ENCODE results near the gene C22orf39. TPM values are rescaled to one million over a fixed set of nuclear protein-coding genes. Genes with fewer than 3 reads are reported as not detected.
"Not testable (repeated sequence)": the region's sequence is repeated elsewhere in the genome, so short reads cannot be mapped to it uniquely, and the experiment has no call there.

The C22orf39 gene
- total RNA-seq, 2 experiments from 2014 or later: 31.1 to 36.4 TPM

GRCh38 chr22:19443544-19444211, 3.8 kb downstream of the C22orf39 start:
- DNase-seq: no peak
- ATAC-seq: no peak
- H3K4me3 Mint-ChIP-seq: no peak overlapping the region
- H3K27me3 Mint-ChIP-seq: no peaks in the 10 kb centered on the region
- no peak overlapping the region for H3K27ac Mint-ChIP-seq
- H3K36me3 Mint-ChIP-seq: peaks cover 22% of the 10 kb centered on the region
- H3K9me3 Mint-ChIP-seq (ENCODE audit: low read depth): no peaks in the 10 kb centered on the region
- CTCF ChIA-PET: no interaction called here
- H3K4me1 Mint-ChIP-seq: peaks cover 23% of the 10 kb centered on the region

- CTCF ChIA-PET: no interaction called here
- peaks cover 21% of the 10 kb centered on the region for H3K36me3 Mint-ChIP-seq
- H3K4me3 Mint-ChIP-seq: no peak overlapping the region
- H3K4me1 Mint-ChIP-seq: peaks cover 16% of the 10 kb centered on the region
- ATAC-seq (no peak), DNase-seq (no peak)
- no peaks in the 10 kb centered on the region for H3K27me3 Mint-ChIP-seq
- H3K27ac Mint-ChIP-seq: no peak overlapping the region
- H3K9me3 Mint-ChIP-seq (ENCODE audit: low read depth): no peaks in the 10 kb centered on the region
These were observed 5.3 kb downstream of the C22orf39 start for GRCh38 chr22:19442166-19442565.

- CTCF ChIA-PET: no interaction called here
- no peaks in the 10 kb centered on the region for H3K27me3 Mint-ChIP-seq
- peak overlapping the region; percentile 11 for H3K27ac Mint-ChIP-seq
- H3K36me3 Mint-ChIP-seq: peaks cover 24% of the 10 kb centered on the region
- ATAC-seq (no peak), DNase-seq (no peak)
- H3K4me1 Mint-ChIP-seq: peaks cover 7% of the 10 kb centered on the region
- H3K4me3 Mint-ChIP-seq: no peak overlapping the region
- no peaks in the 10 kb centered on the region for H3K9me3 Mint-ChIP-seq (ENCODE audit: low read depth)
These were observed 6.9 kb downstream of the C22orf39 start for GRCh38 chr22:19440411-19441195.

- Mint-ChIP-seq H3K36me3 (peaks cover 28% of the 10 kb centered on the region), H3K27ac (no peak overlapping the region), H3K9me3 (ENCODE audit: low read depth) (no peaks in the 10 kb centered on the region), H3K4me3 (no peak overlapping the region), H3K27me3 (no peaks in the 10 kb centered on the region), H3K4me1 (peaks cover 13% of the 10 kb centered on the region)
- ATAC-seq (no peak), DNase-seq (no peak)
- CTCF ChIA-PET: no interaction called here
These were observed 9.2 kb downstream of the C22orf39 start for GRCh38 chr22:19438298-19438697.

- Mint-ChIP-seq H3K36me3 (peaks cover 23% of the 10 kb centered on the region), H3K27ac (peak overlapping the region; percentile 45), H3K4me1 (peaks cover 20% of the 10 kb centered on the region)
- H3K4me3 Mint-ChIP-seq; H3K27me3 Mint-ChIP-seq; DNase-seq; H3K9me3 Mint-ChIP-seq (ENCODE audit: low read depth); CTCF ChIA-PET; ATAC-seq: not testable (repeated sequence)
These were observed 10.9 kb downstream of the C22orf39 start for GRCh38 chr22:19436444-19437161.

GRCh38 chr22:19434829-19435580, 12.5 kb downstream of the C22orf39 start:
- no peak for ATAC-seq
- no peak overlapping the region for H3K4me3 Mint-ChIP-seq

GRCh38 chr22:19434401-19434800, 13.1 kb downstream of the C22orf39 start:
- Mint-ChIP-seq H3K27ac (peak overlapping the region; percentile 43), H3K4me3 (no peak overlapping the region), H3K36me3 (peaks cover 28% of the 10 kb centered on the region), H3K9me3 (ENCODE audit: low read depth) (no peaks in the 10 kb centered on the region), H3K27me3 (no peaks in the 10 kb centered on the region), H3K4me1 (peaks cover 28% of the 10 kb centered on the region)
- no peak for ATAC-seq
- CTCF ChIA-PET: interaction anchor here (2.1 kb wide), 2 partner anchors 12 to 43 kb away, joined by 6 to 11 read pairs; partner anchors contain the start of gene C22orf39
- DNase-seq: no peak

More at GRCh38 chr22:19434829-19435580, 12.5 kb downstream of the C22orf39 start:
- CTCF ChIA-PET: interaction anchor here (2.1 kb wide), 2 partner anchors 11 to 42 kb away, joined by 6 to 11 read pairs; partner anchors contain the start of gene C22orf39
- no peak for DNase-seq
- H3K27ac Mint-ChIP-seq: no peak overlapping the region
- peaks cover 22% of the 10 kb centered on the region for H3K4me1 Mint-ChIP-seq
- no peaks in the 10 kb centered on the region for H3K27me3 Mint-ChIP-seq
- peaks cover 22% of the 10 kb centered on the region for H3K36me3 Mint-ChIP-seq
- H3K9me3 Mint-ChIP-seq (ENCODE audit: low read depth): no peaks in the 10 kb centered on the region

- peaks cover 37% of the 10 kb centered on the region for H3K36me3 Mint-ChIP-seq
- DNase-seq: peak; percentile 94
- peaks cover 43% of the 10 kb centered on the region for H3K4me1 Mint-ChIP-seq
- H3K9me3 Mint-ChIP-seq (ENCODE audit: low read depth): no peaks in the 10 kb centered on the region
- no peaks in the 10 kb centered on the region for H3K27me3 Mint-ChIP-seq
- ATAC-seq: peak; percentile 85
- CTCF ChIA-PET: interaction anchor here (0.8 to 1.5 kb wide), 5 partner anchors 11 to 198 kb away, joined by 3 to 6 read pairs (median 3); no protein-coding TSS in a partner anchor
- H3K4me3 Mint-ChIP-seq: peak within 1 kb of the TSS; percentile 86
- H3K27ac Mint-ChIP-seq: peak within 1 kb of the TSS; percentile 92
These were observed 15.2 kb downstream of the C22orf39 start, which contains the start of gene MRPL40 for GRCh38 chr22:19432133-19432851. TSS of gene MRPL40 (plus strand) at chr22:19432545. CDS start at chr22:19432555, 10 bp downstream.

- no peaks in the 10 kb centered on the region for H3K9me3 Mint-ChIP-seq (ENCODE audit: low read depth)
- H3K4me3 Mint-ChIP-seq: peak within 1 kb of the TSS; percentile 86
- H3K27me3 Mint-ChIP-seq: no peaks in the 10 kb centered on the region
- H3K27ac Mint-ChIP-seq: peak within 1 kb of the TSS; percentile 92
- H3K36me3 Mint-ChIP-seq: peaks cover 41% of the 10 kb centered on the region
- ATAC-seq (peak; percentile 63), DNase-seq (peak; percentile 86)
- CTCF ChIA-PET: interaction anchor here (0.8 to 1.7 kb wide), 4 partner anchors 14 to 198 kb away, joined by 3 to 6 read pairs (median 6); no protein-coding TSS in a partner anchor
- H3K4me1 Mint-ChIP-seq: peaks cover 48% of the 10 kb centered on the region
These were observed 15.8 kb downstream of the C22orf39 start, which contains the start of gene HIRA for GRCh38 chr22:19431649-19432132. TSS of gene HIRA (minus strand) at chr22:19431733. CDS start at chr22:19431476, 257 bp downstream.

GRCh38 chr22:19430890-19431541, 16.5 kb downstream of the C22orf39 start:
- CTCF ChIA-PET: interaction anchor here (0.8 to 1.7 kb wide), 5 partner anchors 10 to 199 kb away, joined by 3 to 6 read pairs (median 6); no protein-coding TSS in a partner anchor
- ATAC-seq (no peak), DNase-seq (peak; percentile 62)
- H3K36me3 Mint-ChIP-seq: peaks cover 44% of the 10 kb centered on the region
- H3K27ac Mint-ChIP-seq: peak overlapping the region; percentile 91
- H3K9me3 Mint-ChIP-seq (ENCODE audit: low read depth): no peaks in the 10 kb centered on the region
- peak overlapping the region; percentile 86 for H3K4me3 Mint-ChIP-seq
- no peaks in the 10 kb centered on the region for H3K27me3 Mint-ChIP-seq
- H3K4me1 Mint-ChIP-seq: peaks cover 55% of the 10 kb centered on the region

All from activated CD8-positive, alpha-beta memory T cell treated with anti-CD3 and anti-CD28 coated beads, Interleukin-2, amount 10 ng/mL, durations not matched to agents 7 days and 5 days (primary cell).